GM19438 (cell line): ENCODE results near the gene SLC6A13.
"Not testable (repeated sequence)": the region's sequence is repeated elsewhere in the genome, so short reads cannot be mapped to it uniquely, and the experiment has no call there.

Experiments
- ATAC-seq: cut with Tn5 transposase; IDR thresholded peaks from one replicate; pipeline ENCODE4 v1.9.1; 2021; ENCODE audit warnings: low read depth; ENCODE audit not compliant: unreplicated experiment

The SLC6A13 gene

GRCh38 chr12:262817-263216 is at the start of gene SLC6A13:
Gene SLC6A13, minus strand, starts transcription at chr12:262836. Its CDS starts 2,784 bp downstream, at chr12:260052.
- no peak for ATAC-seq

- ATAC-seq: no peak
Observed at GRCh38 chr12:308511-308910, 45.9 kb upstream of the SLC6A13 start.

GRCh38 chr12:307406-307805 is 44.8 kb upstream of the SLC6A13 start:
- no peak for ATAC-seq

GRCh38 chr12:304805-305204 is 42.2 kb upstream of the SLC6A13 start:
- ATAC-seq: no peak

- ATAC-seq: not testable (repeated sequence)
Observed at GRCh38 chr12:302766-303165, 40.1 kb upstream of the SLC6A13 start.

- not testable (repeated sequence) for ATAC-seq
Observed at GRCh38 chr12:300166-300565, 37.5 kb upstream of the SLC6A13 start.

GRCh38 chr12:299511-299910 is 36.9 kb upstream of the SLC6A13 start:
- not testable (repeated sequence) for ATAC-seq

GRCh38 chr12:298059-298458 is 35.4 kb upstream of the SLC6A13 start:
- ATAC-seq: not testable (repeated sequence)

GRCh38 chr12:295132-295531 is 32.5 kb upstream of the SLC6A13 start:
- ATAC-seq: no peak

- no peak for ATAC-seq
Observed at GRCh38 chr12:293199-293598, 30.6 kb upstream of the SLC6A13 start.

- ATAC-seq: no peak
Observed at GRCh38 chr12:292186-292585, 29.6 kb upstream of the SLC6A13 start.

GRCh38 chr12:291153-291723 is 28.6 kb upstream of the SLC6A13 start:
- ATAC-seq: no peak

- ATAC-seq: no peak
Observed at GRCh38 chr12:288687-289086, 26.1 kb upstream of the SLC6A13 start.

- no peak for ATAC-seq
Observed at GRCh38 chr12:286531-287300, 24.1 kb upstream of the SLC6A13 start.

GRCh38 chr12:278046-278445 is 15.4 kb upstream of the SLC6A13 start:
- no peak for ATAC-seq

GRCh38 chr12:275812-276211 is 13.2 kb upstream of the SLC6A13 start:
- no peak for ATAC-seq

- no peak for ATAC-seq
Observed at GRCh38 chr12:273382-273781, 10.7 kb upstream of the SLC6A13 start.

GRCh38 chr12:272942-273341 is 10.3 kb upstream of the SLC6A13 start:
- ATAC-seq: no peak

- ATAC-seq: no peak
Observed at GRCh38 chr12:271161-271560, 8.5 kb upstream of the SLC6A13 start.

- no peak for ATAC-seq
Observed at GRCh38 chr12:269191-269590, 6.6 kb upstream of the SLC6A13 start.

- ATAC-seq: no peak
Observed at GRCh38 chr12:268483-268840, 5.8 kb upstream of the SLC6A13 start.
